NT2/D1 (cell line): Measurements from ENCODE around the gene ITPRIPL2.

Experiments
- DNase-seq: peaks from one replicate; pipeline ENCODE4 v3.0.0-alpha.2; 2011; ENCODE audit warnings: low read depth, low spot score
- H3K27me3 ChIP-seq: 2 replicates; pipeline ENCODE4 v1.6.0; 2011; ENCODE audit warnings: mild to moderate bottlenecking; ENCODE audit not compliant: insufficient read length, insufficient read depth
- H3K36me3 ChIP-seq: 2 replicates; pipeline ENCODE4 v1.6.1; 2011; ENCODE audit warnings: mild to moderate bottlenecking, low read length, mixed read lengths; ENCODE audit not compliant: insufficient read depth, insufficient read length
- H3K4me1 ChIP-seq: 2 replicates; pipeline ENCODE4 v1.5.1; 2011; ENCODE audit not compliant: insufficient read depth, insufficient read length
- H3K4me3 ChIP-seq: 2 replicates; pipeline ENCODE4 v1.5.1; 2011; ENCODE audit warnings: low read depth; ENCODE audit not compliant: insufficient read length
- H3K9ac ChIP-seq: 2 replicates; pipeline ENCODE4 v1.6.0; 2011; ENCODE audit warnings: low read depth; ENCODE audit not compliant: insufficient read length
- H3K9me3 ChIP-seq: 2 replicates; pipeline ENCODE4 v1.5.1; 2011; ENCODE audit warnings: mild to moderate bottlenecking, low read length; ENCODE audit not compliant: insufficient read depth
- SUZ12 ChIP-seq: IDR thresholded peaks from 2 replicates; pipeline ENCODE4 v1.6.1; 2011; ENCODE audit not compliant: insufficient read length, insufficient read depth; ENCODE audit errors: extremely low read depth
- YY1 ChIP-seq: IDR thresholded peaks from 2 replicates; pipeline ENCODE4 v1.6.1; 2011; ENCODE audit not compliant: insufficient read length, insufficient read depth
- ZNF274 ChIP-seq: IDR thresholded peaks from 2 replicates; pipeline ENCODE4 v1.6.1; 2011; ENCODE audit warnings: mild to moderate bottlenecking, low read depth, low read length

ITPRIPL2 gene

DNA sequence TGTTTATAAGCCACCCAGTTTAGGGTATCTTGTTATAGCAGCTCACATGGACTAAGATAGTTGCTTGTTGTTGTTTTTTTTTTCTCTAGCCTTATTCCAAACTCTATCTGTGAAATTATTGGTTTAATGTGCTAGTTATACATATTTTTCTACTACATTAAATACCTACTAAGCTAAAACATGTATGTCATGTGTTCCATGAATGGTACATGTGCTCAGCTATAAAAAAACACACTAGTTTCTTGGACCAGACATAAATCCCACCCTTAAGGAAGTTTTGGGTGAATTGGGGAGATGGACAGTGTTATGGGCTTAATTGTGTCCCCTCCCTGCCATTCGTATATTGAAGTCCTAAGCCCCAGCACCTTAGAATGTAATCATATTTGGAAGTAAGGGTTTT lies 19.8 kb downstream of the ITPRIPL2 start:
- Histone ChIP-seq H3K4me3 (no peak overlapping the region), H3K27me3 (no peaks in the 10 kb centered on the region), H3K9me3 (no peaks in the 10 kb centered on the region), H3K9ac (no peak overlapping the region), H3K36me3 (no peaks in the 10 kb centered on the region), H3K4me1 (peaks cover 12% of the 10 kb centered on the region)
- DNase-seq: no peak
- TF ChIP-seq ZNF274 (no peak), SUZ12 (no peak), YY1 (no peak)

DNA sequence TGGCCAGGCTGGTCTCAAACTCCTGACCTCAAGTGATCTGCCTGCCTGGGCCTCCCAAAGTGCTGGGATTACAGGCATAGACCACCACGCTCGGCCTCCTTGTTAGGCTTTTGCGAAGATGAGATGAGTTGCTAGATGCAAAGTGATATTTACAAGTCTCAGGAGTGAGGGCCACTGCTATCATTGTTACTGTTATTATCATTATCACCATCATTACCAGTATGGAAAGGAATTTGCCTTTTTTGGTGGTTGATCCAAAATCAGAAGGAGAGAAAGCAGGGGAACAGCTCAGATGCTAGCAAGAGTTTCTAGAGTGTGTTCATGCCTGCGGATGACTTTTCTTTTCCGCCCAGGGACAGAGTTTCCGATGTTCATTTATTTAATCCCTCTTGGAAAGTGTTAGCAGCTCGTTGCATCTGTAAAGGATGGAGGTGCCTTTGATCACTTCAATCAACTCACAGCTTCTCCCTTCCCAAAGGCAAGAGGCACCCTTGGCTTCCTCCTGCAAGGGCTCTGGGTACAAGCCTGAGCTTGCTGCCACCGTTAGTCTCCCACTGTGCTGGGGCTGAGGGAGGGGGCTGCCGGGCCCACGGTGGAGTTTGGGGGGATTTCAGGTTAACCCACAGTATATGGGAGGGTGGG lies 21.6 kb downstream of the ITPRIPL2 start:
- H3K27me3 ChIP-seq: no peaks in the 10 kb centered on the region
- no peak for TF ChIP-seq SUZ12
- no peak for TF ChIP-seq ZNF274
- TF ChIP-seq YY1: no peak
- no peak overlapping the region for H3K9ac ChIP-seq
- H3K4me3 ChIP-seq: no peak overlapping the region
- no peaks in the 10 kb centered on the region for H3K9me3 ChIP-seq
- peaks cover 12% of the 10 kb centered on the region for H3K4me1 ChIP-seq
- DNase-seq: no peak
- H3K36me3 ChIP-seq: no peaks in the 10 kb centered on the region

DNA sequence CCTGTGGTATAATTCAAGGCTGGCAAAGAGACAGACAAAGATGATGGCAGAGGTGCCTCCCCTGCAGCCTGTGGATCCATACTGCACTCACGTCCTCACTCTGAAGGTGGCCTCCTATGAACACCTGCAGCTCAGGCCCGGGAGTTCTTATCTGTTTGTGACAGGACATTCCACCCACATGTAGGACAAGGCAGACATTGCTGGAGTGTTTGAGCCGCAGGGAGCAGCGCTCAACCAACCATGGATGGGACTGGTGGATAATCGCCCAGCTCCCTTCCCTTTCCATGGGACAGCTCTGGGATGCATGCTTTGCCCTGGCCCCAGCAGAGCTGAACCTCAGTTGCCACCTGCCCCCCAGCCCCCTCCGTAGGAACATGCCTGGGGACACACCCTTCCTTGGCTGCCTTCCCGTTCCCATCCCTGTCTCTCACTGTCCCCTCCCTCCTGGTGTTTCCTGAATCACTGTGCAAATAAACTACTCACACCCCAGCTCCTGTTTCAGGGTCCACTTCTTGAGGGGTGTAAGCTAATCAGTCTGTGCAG lies 22.2 kb downstream of the ITPRIPL2 start:
- Histone ChIP-seq H3K9me3 (no peaks in the 10 kb centered on the region), H3K4me3 (no peak overlapping the region), H3K4me1 (peaks cover 10% of the 10 kb centered on the region), H3K27me3 (no peaks in the 10 kb centered on the region), H3K36me3 (no peaks in the 10 kb centered on the region), H3K9ac (no peak overlapping the region)
- no peak for TF ChIP-seq YY1
- TF ChIP-seq ZNF274: no peak
- no peak for TF ChIP-seq SUZ12
- DNase-seq: no peak

DNA sequence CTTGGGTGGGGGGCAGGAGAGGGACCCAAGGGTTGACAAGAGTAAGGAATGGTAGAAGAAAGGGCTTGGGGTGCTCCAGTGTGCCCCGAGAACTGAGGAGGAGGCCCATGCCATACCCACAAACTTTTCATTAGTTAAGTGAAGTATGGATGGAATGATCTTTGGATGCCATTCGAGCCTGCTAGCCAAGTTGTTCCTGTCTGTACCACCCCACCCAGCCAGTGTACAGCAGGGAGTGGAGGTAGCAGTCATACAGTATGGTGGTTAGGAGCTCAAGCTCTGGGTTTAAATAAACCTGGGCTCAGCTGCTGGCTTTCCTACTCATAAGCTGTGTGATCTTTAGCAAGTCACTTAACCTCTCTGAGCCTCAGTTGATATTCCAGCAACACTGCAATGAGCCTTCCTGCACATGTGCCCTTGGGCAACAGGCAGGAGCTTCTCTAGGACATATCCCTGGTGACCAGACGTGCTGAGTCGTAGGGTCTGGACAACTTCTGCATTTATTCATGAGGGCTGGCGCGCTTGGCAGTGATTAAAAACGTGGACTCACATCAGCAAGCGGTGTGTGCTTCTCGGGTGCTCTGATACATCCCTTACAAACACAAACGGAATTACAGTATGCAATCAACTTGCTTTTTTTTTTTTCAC lies 22.9 kb downstream of the ITPRIPL2 start:
- Histone ChIP-seq H3K27me3 (no peaks in the 10 kb centered on the region), H3K4me3 (no peak overlapping the region), H3K4me1 (peaks cover 8% of the 10 kb centered on the region), H3K36me3 (no peaks in the 10 kb centered on the region), H3K9me3 (no peaks in the 10 kb centered on the region), H3K9ac (no peak overlapping the region)
- TF ChIP-seq SUZ12 (no peak), YY1 (no peak), ZNF274 (no peak)
- no peak for DNase-seq

DNA sequence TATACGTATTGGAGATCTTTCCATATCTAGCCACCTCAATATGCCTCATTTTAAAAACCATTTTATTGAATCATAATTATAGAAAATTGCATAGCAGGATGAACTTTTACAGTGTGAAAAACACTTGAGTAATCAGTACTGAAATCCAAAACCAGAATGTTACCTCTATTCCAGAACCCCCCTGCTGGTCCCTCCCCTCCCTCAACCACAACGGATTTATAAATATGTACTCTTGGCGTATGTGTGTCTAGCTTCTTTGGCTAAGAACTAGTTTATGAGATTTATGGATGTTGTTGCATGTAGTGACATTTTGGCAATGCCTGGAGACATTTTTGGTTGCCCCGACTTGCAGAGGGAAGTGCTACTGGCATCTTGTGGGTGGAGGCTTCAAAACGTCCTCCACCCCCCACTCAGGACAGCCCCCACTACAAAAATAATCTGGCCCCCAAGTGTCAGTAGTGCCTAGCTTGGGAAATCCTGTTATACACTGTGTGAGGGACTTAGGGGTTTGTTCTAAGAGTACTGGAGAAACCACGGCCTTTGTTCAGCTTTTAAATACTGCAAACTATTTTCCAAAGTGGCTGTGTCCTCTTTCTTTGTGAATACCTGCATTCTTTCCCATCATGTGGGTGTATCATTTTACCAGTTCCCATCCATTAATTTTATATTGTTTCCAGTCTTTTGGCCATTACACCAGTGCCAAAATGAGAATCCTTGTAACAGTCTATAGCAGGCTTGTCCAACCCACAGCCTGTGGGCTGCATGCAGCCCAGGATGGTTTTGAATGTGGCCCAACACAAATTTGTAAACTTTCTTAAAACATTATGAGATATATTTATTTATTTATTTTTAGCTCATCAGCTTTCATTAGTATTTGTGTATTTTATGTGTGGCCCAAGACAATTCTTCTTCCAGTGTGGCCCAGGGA lies 23.7 kb downstream of the ITPRIPL2 start:
- TF ChIP-seq YY1 (no peak), ZNF274 (no peak), SUZ12 (no peak)
- Histone ChIP-seq H3K9me3 (no peaks in the 10 kb centered on the region), H3K36me3 (no peaks in the 10 kb centered on the region), H3K9ac (no peak overlapping the region), H3K4me3 (no peak overlapping the region), H3K27me3 (no peaks in the 10 kb centered on the region), H3K4me1 (peaks cover 4% of the 10 kb centered on the region)
- no peak for DNase-seq

DNA sequence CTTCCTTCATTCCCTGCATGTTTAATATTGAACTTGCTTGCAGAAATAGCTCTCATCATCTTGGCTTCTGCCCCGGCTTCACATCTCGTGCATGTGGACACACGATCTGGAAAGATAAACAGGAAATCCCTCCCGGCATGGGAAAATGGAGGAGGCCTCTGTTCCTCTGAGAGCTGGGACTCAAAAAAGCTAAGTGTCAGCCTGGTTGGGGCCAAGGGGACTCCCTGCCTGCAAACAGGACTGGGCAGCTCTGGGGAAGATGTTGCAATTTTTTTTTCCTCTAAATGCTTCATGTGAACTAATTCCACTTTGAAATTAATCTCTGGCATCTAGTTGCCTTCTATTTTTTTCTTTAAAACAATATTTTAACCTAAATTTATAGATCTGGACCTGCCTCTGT lies 24.8 kb downstream of the ITPRIPL2 start:
- Histone ChIP-seq H3K4me1 (peaks cover 4% of the 10 kb centered on the region), H3K4me3 (no peak overlapping the region), H3K9ac (no peak overlapping the region), H3K36me3 (no peaks in the 10 kb centered on the region), H3K9me3 (no peaks in the 10 kb centered on the region), H3K27me3 (no peaks in the 10 kb centered on the region)
- DNase-seq: no peak
- no peak for TF ChIP-seq SUZ12
- no peak for TF ChIP-seq ZNF274
- TF ChIP-seq YY1: no peak
